ENCODE measurements around the gene ZNF267.

Gene ZNF267

GRCh38 chr16:31875112-31875803 lies 1.7 kb downstream of the ZNF267 start:
- TF ChIP-seq ZFP3 (CRISPR knock-in tag; IDR thresholded peaks at IDR 0.05): no peak
- TF ChIP-seq, protein P1, sequence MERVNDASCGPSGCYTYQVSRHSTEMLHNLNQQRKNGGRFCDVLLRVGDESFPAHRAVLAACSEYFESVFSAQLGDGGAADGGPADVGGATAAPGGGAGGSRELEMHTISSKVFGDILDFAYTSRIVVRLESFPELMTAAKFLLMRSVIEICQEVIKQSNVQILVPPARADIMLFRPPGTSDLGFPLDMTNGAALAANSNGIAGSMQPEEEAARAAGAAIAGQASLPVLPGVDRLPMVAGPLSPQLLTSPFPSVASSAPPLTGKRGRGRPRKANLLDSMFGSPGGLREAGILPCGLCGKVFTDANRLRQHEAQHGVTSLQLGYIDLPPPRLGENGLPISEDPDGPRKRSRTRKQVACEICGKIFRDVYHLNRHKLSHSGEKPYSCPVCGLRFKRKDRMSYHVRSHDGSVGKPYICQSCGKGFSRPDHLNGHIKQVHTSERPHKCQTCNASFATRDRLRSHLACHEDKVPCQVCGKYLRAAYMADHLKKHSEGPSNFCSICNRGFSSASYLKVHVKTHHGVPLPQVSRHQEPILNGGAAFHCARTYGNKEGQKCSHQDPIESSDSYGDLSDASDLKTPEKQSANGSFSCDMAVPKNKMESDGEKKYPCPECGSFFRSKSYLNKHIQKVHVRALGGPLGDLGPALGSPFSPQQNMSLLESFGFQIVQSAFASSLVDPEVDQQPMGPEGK (CRISPR knock-in tag; IDR thresholded peaks at IDR 0.05; ENCODE audit: borderline replicate concordance): no peak
- no peak for TF ChIP-seq GLIS3 (CRISPR knock-in tag; IDR thresholded peaks at IDR 0.05)
- TF ChIP-seq ESRRG (CRISPR knock-in tag; IDR thresholded peaks at IDR 0.05): no peak
- no peak for TF ChIP-seq RARB (CRISPR knock-in tag; IDR thresholded peaks at IDR 0.05)
- no peak for TF ChIP-seq TCF4 (CRISPR knock-in tag; IDR thresholded peaks at IDR 0.05; ENCODE audit: borderline replicate concordance)
- TF ChIP-seq, protein P2, sequence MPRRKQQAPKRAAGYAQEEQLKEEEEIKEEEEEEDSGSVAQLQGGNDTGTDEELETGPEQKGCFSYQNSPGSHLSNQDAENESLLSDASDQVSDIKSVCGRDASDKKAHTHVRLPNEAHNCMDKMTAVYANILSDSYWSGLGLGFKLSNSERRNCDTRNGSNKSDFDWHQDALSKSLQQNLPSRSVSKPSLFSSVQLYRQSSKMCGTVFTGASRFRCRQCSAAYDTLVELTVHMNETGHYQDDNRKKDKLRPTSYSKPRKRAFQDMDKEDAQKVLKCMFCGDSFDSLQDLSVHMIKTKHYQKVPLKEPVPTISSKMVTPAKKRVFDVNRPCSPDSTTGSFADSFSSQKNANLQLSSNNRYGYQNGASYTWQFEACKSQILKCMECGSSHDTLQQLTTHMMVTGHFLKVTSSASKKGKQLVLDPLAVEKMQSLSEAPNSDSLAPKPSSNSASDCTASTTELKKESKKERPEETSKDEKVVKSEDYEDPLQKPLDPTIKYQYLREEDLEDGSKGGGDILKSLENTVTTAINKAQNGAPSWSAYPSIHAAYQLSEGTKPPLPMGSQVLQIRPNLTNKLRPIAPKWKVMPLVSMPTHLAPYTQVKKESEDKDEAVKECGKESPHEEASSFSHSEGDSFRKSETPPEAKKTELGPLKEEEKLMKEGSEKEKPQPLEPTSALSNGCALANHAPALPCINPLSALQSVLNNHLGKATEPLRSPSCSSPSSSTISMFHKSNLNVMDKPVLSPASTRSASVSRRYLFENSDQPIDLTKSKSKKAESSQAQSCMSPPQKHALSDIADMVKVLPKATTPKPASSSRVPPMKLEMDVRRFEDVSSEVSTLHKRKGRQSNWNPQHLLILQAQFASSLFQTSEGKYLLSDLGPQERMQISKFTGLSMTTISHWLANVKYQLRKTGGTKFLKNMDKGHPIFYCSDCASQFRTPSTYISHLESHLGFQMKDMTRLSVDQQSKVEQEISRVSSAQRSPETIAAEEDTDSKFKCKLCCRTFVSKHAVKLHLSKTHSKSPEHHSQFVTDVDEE (CRISPR knock-in tag; IDR thresholded peaks at IDR 0.05): no peak
- TF ChIP-seq, protein P3, sequence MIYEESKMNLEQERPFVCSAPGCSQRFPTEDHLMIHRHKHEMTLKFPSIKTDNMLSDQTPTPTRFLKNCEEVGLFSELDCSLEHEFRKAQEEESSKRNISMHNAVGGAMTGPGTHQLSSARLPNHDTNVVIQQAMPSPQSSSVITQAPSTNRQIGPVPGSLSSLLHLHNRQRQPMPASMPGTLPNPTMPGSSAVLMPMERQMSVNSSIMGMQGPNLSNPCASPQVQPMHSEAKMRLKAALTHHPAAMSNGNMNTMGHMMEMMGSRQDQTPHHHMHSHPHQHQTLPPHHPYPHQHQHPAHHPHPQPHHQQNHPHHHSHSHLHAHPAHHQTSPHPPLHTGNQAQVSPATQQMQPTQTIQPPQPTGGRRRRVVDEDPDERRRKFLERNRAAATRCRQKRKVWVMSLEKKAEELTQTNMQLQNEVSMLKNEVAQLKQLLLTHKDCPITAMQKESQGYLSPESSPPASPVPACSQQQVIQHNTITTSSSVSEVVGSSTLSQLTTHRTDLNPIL (CRISPR knock-in tag; IDR thresholded peaks at IDR 0.05; ENCODE audit: low read depth): no peak
- no peak for TF ChIP-seq ZNF565 (CRISPR knock-in tag; conservative IDR thresholded peaks at IDR 0.05; ENCODE audit: low read depth)
- no peak for TF ChIP-seq BACH2 (CRISPR knock-in tag; IDR thresholded peaks at IDR 0.05; ENCODE audit: borderline replicate concordance)
- TF ChIP-seq, protein P4, sequence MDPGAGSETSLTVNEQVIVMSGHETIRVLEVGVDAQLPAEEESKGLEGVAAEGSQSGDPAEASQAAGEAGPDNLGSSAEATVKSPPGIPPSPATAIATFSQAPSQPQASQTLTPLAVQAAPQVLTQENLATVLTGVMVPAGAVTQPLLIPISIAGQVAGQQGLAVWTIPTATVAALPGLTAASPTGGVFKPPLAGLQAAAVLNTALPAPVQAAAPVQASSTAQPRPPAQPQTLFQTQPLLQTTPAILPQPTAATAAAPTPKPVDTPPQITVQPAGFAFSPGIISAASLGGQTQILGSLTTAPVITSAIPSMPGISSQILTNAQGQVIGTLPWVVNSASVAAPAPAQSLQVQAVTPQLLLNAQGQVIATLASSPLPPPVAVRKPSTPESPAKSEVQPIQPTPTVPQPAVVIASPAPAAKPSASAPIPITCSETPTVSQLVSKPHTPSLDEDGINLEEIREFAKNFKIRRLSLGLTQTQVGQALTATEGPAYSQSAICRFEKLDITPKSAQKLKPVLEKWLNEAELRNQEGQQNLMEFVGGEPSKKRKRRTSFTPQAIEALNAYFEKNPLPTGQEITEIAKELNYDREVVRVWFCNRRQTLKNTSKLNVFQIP (CRISPR knock-in tag; IDR thresholded peaks at IDR 0.05; ENCODE audit: borderline replicate concordance, low read depth): no peak
- no peak for TF ChIP-seq ZNF70 (CRISPR knock-in tag; IDR thresholded peaks at IDR 0.05)
- no peak for TF ChIP-seq PPARA (CRISPR knock-in tag; IDR thresholded peaks at IDR 0.05; ENCODE audit: borderline replicate concordance)
- TF ChIP-seq, protein P5, sequence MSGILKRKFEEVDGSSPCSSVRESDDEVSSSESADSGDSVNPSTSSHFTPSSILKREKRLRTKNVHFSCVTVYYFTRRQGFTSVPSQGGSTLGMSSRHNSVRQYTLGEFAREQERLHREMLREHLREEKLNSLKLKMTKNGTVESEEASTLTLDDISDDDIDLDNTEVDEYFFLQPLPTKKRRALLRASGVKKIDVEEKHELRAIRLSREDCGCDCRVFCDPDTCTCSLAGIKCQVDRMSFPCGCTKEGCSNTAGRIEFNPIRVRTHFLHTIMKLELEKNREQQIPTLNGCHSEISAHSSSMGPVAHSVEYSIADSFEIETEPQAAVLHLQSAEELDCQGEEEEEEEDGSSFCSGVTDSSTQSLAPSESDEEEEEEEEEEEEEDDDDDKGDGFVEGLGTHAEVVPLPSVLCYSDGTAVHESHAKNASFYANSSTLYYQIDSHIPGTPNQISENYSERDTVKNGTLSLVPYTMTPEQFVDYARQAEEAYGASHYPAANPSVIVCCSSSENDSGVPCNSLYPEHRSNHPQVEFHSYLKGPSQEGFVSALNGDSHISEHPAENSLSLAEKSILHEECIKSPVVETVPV (CRISPR knock-in tag; IDR thresholded peaks at IDR 0.05): no peak
- no peak for TF ChIP-seq ISL1 (CRISPR knock-in tag; IDR thresholded peaks at IDR 0.05)
- no peak for ATAC-seq

DNA sequence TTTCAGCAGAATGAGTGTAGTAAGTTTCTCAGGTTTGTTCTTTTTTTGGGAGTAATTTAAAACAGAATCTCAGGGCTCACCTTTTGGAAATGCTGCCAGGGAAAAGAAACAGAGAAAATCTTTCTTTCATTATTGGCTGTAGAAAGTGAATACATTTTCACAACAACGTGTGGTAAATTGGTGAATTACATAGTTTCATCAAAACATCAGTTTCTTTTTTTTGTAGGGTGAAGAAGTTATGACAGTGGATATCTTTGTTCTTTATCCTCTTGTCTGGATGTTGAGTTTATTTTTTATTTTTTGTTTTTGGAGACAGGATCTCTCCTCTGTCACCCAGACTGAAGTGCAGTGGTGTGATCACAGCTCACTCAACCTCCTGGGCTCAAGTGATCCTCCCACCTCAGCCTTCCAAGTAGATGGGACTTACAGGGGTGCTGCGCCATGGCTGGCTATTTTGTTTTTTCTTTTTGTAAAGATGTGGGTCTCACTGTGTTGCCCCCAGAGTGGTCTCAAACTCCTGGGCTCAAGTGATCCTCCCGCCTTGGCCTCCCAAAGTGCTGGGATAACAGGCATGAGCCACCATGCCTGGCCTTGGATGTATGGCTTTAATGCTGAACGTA lies 2.4 kb downstream of the ZNF267 start:
- ATAC-seq: no peak
- TF ChIP-seq TOX (CRISPR knock-in tag; IDR thresholded peaks at IDR 0.05; ENCODE audit: borderline replicate concordance) (no peak), SNAI2 (CRISPR knock-in tag; IDR thresholded peaks at IDR 0.05) (no peak), PPARA (CRISPR knock-in tag; IDR thresholded peaks at IDR 0.05; ENCODE audit: borderline replicate concordance) (no peak), CSDC2 (CRISPR knock-in tag; IDR thresholded peaks at IDR 0.05) (no peak), RARB (CRISPR knock-in tag; IDR thresholded peaks at IDR 0.05) (no peak), ZC3H10 (CRISPR knock-in tag; IDR thresholded peaks at IDR 0.05) (no peak), ZNF70 (CRISPR knock-in tag; IDR thresholded peaks at IDR 0.05) (no peak), ISL1 (CRISPR knock-in tag; IDR thresholded peaks at IDR 0.05) (no peak), ZFP3 (CRISPR knock-in tag; IDR thresholded peaks at IDR 0.05) (no peak), TCF4 (CRISPR knock-in tag; IDR thresholded peaks at IDR 0.05; ENCODE audit: borderline replicate concordance) (no peak)
- TF ChIP-seq, protein P4 (CRISPR knock-in tag; IDR thresholded peaks at IDR 0.05; ENCODE audit: borderline replicate concordance, low read depth): no peak
- TF ChIP-seq, protein P2 (CRISPR knock-in tag; IDR thresholded peaks at IDR 0.05): no peak
